ENCODE results near the gene STXBP5. TPM values are rescaled to one million over a fixed set of nuclear protein-coding genes. Genes with fewer than 3 reads are reported as not detected.

Gene STXBP5
- total RNA-seq, 4 donors from 2014 or later: 26.9 to 45.9 (median 29.3) TPM

DNA sequence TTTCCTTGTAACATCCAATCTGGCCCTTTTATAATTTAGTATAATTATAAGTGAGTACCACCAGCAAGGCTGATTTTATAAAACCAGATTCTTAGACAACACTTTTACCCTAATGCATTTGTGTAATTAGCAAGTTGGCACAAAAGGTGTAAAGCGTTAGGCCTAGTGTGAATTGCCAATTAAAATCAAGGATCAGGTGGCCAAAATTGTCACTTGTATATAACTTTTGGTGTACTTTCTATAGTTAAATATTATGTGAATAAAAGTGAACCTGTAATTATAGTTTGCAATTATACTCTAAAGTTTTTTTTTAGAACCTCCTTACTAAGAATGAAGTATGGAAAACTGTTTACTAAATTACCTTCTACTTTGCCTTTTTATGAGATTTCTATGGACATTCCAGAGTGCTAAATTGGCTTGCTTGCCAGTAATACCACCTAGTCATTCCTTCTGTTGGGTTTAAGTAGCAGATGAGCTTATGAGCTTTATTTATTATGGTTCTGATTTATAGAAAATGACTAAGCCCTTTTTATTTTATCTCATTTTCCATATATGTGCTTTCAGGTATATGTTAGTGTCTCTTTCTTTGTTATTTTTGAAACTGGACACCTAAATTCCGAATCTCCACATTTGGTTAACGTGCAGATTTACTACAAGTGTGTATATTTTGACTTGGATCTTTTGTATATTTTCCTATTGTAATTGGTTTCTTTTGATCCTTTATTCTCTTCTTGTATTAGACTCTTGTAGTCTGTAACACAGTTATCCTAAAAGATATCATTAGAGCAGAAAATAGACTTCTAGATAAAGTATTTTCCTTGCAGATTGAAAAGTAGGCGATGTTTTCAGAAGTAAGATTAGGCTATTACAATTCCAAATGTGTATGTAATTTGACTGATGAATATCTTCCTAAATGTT is 3.9 kb downstream of the STXBP5 start:
- Histone ChIP-seq H3K36me3 (no peaks in the 10 kb centered on the region), H3K4me1 (peaks cover 26 to 28% of the 10 kb centered on the region in 2 donors), H3K4me3 (replicated peaks in 1 of 3) (no peak overlapping the region), H3K9me3 (no peaks in the 10 kb centered on the region), H3K27me3 (no peaks in the 10 kb centered on the region), H3K27ac (peak overlapping the region in 2 of 3 donors; percentile 5 to 52)
- no peak for TF ChIP-seq POLR2A (IDR thresholded peaks at IDR 0.05)
- TF ChIP-seq, protein P1, sequence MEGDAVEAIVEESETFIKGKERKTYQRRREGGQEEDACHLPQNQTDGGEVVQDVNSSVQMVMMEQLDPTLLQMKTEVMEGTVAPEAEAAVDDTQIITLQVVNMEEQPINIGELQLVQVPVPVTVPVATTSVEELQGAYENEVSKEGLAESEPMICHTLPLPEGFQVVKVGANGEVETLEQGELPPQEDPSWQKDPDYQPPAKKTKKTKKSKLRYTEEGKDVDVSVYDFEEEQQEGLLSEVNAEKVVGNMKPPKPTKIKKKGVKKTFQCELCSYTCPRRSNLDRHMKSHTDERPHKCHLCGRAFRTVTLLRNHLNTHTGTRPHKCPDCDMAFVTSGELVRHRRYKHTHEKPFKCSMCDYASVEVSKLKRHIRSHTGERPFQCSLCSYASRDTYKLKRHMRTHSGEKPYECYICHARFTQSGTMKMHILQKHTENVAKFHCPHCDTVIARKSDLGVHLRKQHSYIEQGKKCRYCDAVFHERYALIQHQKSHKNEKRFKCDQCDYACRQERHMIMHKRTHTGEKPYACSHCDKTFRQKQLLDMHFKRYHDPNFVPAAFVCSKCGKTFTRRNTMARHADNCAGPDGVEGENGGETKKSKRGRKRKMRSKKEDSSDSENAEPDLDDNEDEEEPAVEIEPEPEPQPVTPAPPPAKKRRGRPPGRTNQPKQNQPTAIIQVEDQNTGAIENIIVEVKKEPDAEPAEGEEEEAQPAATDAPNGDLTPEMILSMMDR (IDR thresholded peaks at IDR 0.05): no peak
- 95 to 98% methylated on average over 4 of the region's 4 CpGs for WGBS, 2 donors
- intact Hi-C loops (cut with DNase I): no loop called here
- no peak for DNase-seq

GRCh38 chr6:147209762-147210449 is 5.7 kb downstream of the STXBP5 start:
- peaks cover 26 to 28% of the 10 kb centered on the region in 2 donors for H3K4me1 ChIP-seq
- 83 to 85% methylated on average over 2 of the region's 2 CpGs for WGBS, 2 donors
- no peak for DNase-seq
- H3K36me3 ChIP-seq: no peaks in the 10 kb centered on the region
- intact Hi-C loops (cut with DNase I): no loop called here
- no peak for TF ChIP-seq POLR2A (IDR thresholded peaks at IDR 0.05)
- TF ChIP-seq, protein P1 (IDR thresholded peaks at IDR 0.05): no peak
- no peaks in the 10 kb centered on the region for H3K9me3 ChIP-seq
- H3K4me3 ChIP-seq (replicated peaks in 1 of 3): no peak overlapping the region
- peak overlapping the region; percentile 22 to 53 (median 52) for H3K27ac ChIP-seq
- no peaks in the 10 kb centered on the region for H3K27me3 ChIP-seq

- no peaks in the 10 kb centered on the region for H3K36me3 ChIP-seq
- H3K4me1 ChIP-seq: peaks cover 18 to 28% of the 10 kb centered on the region in 2 donors
- 92 to 93% methylated on average over 2 of the region's 2 CpGs for WGBS, 2 donors
- no peaks in the 10 kb centered on the region for H3K27me3 ChIP-seq
- H3K27ac ChIP-seq: no peak overlapping the region
- H3K9me3 ChIP-seq: no peaks in the 10 kb centered on the region
- TF ChIP-seq, protein P1 (IDR thresholded peaks at IDR 0.05): no peak
- TF ChIP-seq POLR2A (IDR thresholded peaks at IDR 0.05): no peak
- H3K4me3 ChIP-seq (replicated peaks in 1 of 3): no peak overlapping the region
- DNase-seq: no peak
- intact Hi-C loops (cut with DNase I): no loop called here
These were observed 7.1 kb downstream of the STXBP5 start for GRCh38 chr6:147211349-147211748.

DNA sequence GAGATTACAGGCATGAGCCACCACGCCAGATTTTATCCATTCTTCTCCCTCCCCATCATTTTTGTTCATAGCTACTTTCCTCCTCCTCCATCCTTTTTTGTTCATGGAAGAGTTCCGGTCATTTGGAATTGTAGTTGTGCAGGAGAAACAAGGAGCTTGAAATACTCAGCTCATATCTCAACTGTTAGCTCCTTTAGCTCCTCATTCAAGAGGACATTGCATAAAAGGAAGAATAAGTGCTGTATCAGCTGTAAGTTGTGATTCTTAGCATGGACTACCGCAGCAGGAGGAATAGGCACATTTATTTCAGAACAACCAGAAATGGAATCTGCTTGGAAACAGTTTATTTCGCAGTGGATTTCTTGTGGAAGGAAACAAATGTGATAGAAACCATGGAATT is 7.6 kb downstream of the STXBP5 start:
- Histone ChIP-seq H3K4me3 (replicated peaks in 1 of 3) (no peak overlapping the region), H3K4me1 (peaks cover 14 to 28% of the 10 kb centered on the region in 2 donors), H3K27ac (no peak overlapping the region), H3K36me3 (no peaks in the 10 kb centered on the region), H3K27me3 (no peaks in the 10 kb centered on the region), H3K9me3 (no peaks in the 10 kb centered on the region)
- no peak for TF ChIP-seq POLR2A (IDR thresholded peaks at IDR 0.05)
- TF ChIP-seq, protein P1 (IDR thresholded peaks at IDR 0.05): no peak
- intact Hi-C loops (cut with DNase I): no loop called here
- 89 to 95% methylated on average over 4 of the region's 4 CpGs for WGBS, 2 donors
- DNase-seq: no peak

DNA sequence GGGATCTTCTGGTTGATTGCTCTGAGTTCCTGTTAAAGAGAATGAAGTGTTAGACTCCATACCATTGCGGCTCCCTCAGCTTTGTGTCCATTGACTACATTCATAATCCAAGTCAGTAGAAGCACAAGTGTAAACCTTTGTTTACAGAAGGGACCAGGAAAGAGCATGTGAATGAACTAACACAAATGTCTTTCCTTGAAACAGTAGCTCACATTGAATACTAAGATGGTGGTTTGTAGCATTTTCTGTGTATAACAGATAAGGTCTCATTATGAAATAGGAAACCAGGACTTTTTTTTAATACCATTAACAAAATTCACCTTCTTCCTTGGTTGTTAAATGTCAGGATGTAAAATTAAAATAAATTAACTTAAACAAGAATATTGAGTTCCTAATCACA is 8.4 kb downstream of the STXBP5 start:
- Histone ChIP-seq H3K27me3 (no peaks in the 10 kb centered on the region), H3K36me3 (no peaks in the 10 kb centered on the region), H3K4me3 (replicated peaks in 1 of 3) (no peak overlapping the region), H3K9me3 (no peaks in the 10 kb centered on the region), H3K4me1 (peaks cover 11 to 23% of the 10 kb centered on the region in 2 donors), H3K27ac (no peak overlapping the region)
- intact Hi-C loops (cut with DNase I): no loop called here
- no peak for TF ChIP-seq POLR2A (IDR thresholded peaks at IDR 0.05)
- TF ChIP-seq, protein P1 (IDR thresholded peaks at IDR 0.05): no peak
- DNase-seq: no peak
- 97 to 100% methylated on average over 1 of the region's 1 CpG for WGBS, 2 donors

Measured in thyroid gland (tissue), 4 donors.